BJ (cell line): ENCODE results near the gene SLMAP. TPM values are rescaled to one million over a fixed set of nuclear protein-coding genes. Genes with fewer than 3 reads are reported as not detected.

Experiments used
- CTCF ChIA-PET: fragments of 350-600 bp; formaldehyde crosslinking; extraction: SDS; loops from one replicate; lab custom pipeline; 2021; ENCODE audit warnings: antibody characterized with exemption, inconsistent platforms; lab: Yijun Ruan, JAX
- POLR2A ChIA-PET: fragments of 300-600 bp; sonication (Branson Sonifier 250); formaldehyde crosslinking; extraction: SDS; loops from one replicate; lab custom pipeline; 2021; ENCODE audit warnings: antibody characterized with exemption; lab: Charles Lee
- DNase-seq: peaks from one replicate; pipeline ENCODE4 v3.0.0-alpha.2; 2011; ENCODE audit warnings: low read depth
- H3K27me3 ChIP-seq: 2 replicates; pipeline ENCODE4 v1.6.0; 2011; ENCODE audit warnings: low read length; ENCODE audit not compliant: control insufficient read depth, insufficient read depth
- H3K36me3 ChIP-seq: 2 replicates; pipeline ENCODE4 v1.5.1; 2011; ENCODE audit warnings: low read length; ENCODE audit not compliant: control insufficient read depth, insufficient read depth
- H3K4me3 ChIP-seq: 2 replicates; pipeline ENCODE4 v1.5.1; 2011; ENCODE audit warnings: low read depth, mild to moderate bottlenecking, control low read depth, low read length
- CTCF ChIP-seq: IDR thresholded peaks from 2 replicates; pipeline ENCODE4 v1.5.1; 2011; ENCODE audit warnings: low read depth, mild to moderate bottlenecking, control low read depth, inconsistent platforms, low read length, moderate library complexity; ENCODE audit not compliant: insufficient read depth
- polyA plus RNA-seq: library from polyadenylated mRNA; depleted of rRNA; stranded (reverse); fragments of >200 nt; gene quantifications from 2 replicates; pipeline ENCODE4 v1.2.3, GENCODE V29; 2011

SLMAP gene
- polyA plus RNA-seq, 1 experiment, result 24.1 TPM

GRCh38 chr3:57738391-57738790, 17.7 kb upstream of the SLMAP start:
- TF ChIP-seq CTCF, result no peak
- CTCF ChIA-PET, result no interaction called here
- H3K36me3 ChIP-seq, result no peaks in the 10 kb centered on the region
- no peaks in the 10 kb centered on the region for H3K27me3 ChIP-seq
- POLR2A ChIA-PET, result no interaction called here
- DNase-seq, result no peak
- no peak overlapping the region for H3K4me3 ChIP-seq

GRCh38 chr3:57740027-57740426, 16.1 kb upstream of the SLMAP start:
- no peak for DNase-seq
- ChIA-PET POLR2A (no interaction called here), CTCF (no interaction called here)
- Histone ChIP-seq H3K36me3 (no peaks in the 10 kb centered on the region), H3K27me3 (no peaks in the 10 kb centered on the region), H3K4me3 (no peak overlapping the region)
- TF ChIP-seq CTCF, result no peak

- ChIA-PET POLR2A (no interaction called here), CTCF (no interaction called here)
- no peak for DNase-seq
- H3K27me3 ChIP-seq, result peaks cover 2% of the 10 kb centered on the region; the same call in 1 of the 2 replicates
- no peak for TF ChIP-seq CTCF
- H3K36me3 ChIP-seq, result no peaks in the 10 kb centered on the region
- H3K4me3 ChIP-seq, result no peak overlapping the region
These were observed 12.6 kb upstream of the SLMAP start for GRCh38 chr3:57743496-57743895.

GRCh38 chr3:57745101-57745500, 11.0 kb upstream of the SLMAP start:
- POLR2A ChIA-PET, result no interaction called here
- peaks cover 2% of the 10 kb centered on the region; the same call in 1 of the 2 replicates for H3K27me3 ChIP-seq
- no peak for DNase-seq
- no peak for TF ChIP-seq CTCF
- H3K4me3 ChIP-seq, result no peak overlapping the region
- CTCF ChIA-PET, result interaction anchor here (1.5 kb wide), 1 partner anchor 9 kb away, joined by 3 read pairs; no protein-coding TSS in a partner anchor
- H3K36me3 ChIP-seq, result no peaks in the 10 kb centered on the region

- H3K36me3 ChIP-seq, result no peaks in the 10 kb centered on the region
- DNase-seq, result no peak
- no peak for TF ChIP-seq CTCF
- ChIA-PET POLR2A (no interaction called here), CTCF (interaction anchor here (1.5 kb wide), 1 partner anchor 8 kb away, joined by 3 read pairs; no protein-coding TSS in a partner anchor)
- no peak overlapping the region for H3K4me3 ChIP-seq
- peaks cover 2% of the 10 kb centered on the region; the same call in 1 of the 2 replicates for H3K27me3 ChIP-seq
These were observed 9.7 kb upstream of the SLMAP start for GRCh38 chr3:57746156-57747010.
